GM18858 (cell line): Measurements from ENCODE around the gene C4BPA.

ENCODE experiments used
- ATAC-seq: cut with Tn5 transposase; IDR thresholded peaks from one replicate; pipeline ENCODE4 v1.9.1; 2021; ENCODE audit not compliant: unreplicated experiment

The C4BPA gene

GRCh38 chr1:207112616-207113296 is 8.7 kb downstream of the C4BPA start:
- no peak for ATAC-seq

GRCh38 chr1:207115269-207115668 is 11.2 kb downstream of the C4BPA start:
- no peak for ATAC-seq

- ATAC-seq, result no peak
Measured at GRCh38 chr1:207124389-207124788, 20.4 kb downstream of the C4BPA start.

GRCh38 chr1:207128336-207128921 is 24.4 kb downstream of the C4BPA start:
- ATAC-seq, result no peak

- ATAC-seq, result no peak
Measured at GRCh38 chr1:207129053-207129452, 25.0 kb downstream of the C4BPA start.

- ATAC-seq, result no peak
Measured at GRCh38 chr1:207130252-207131036, 26.4 kb downstream of the C4BPA start.

GRCh38 chr1:207131163-207131562 is 27.1 kb downstream of the C4BPA start:
- no peak for ATAC-seq

- ATAC-seq, result no peak
Measured at GRCh38 chr1:207134581-207134980, 30.5 kb downstream of the C4BPA start.

- no peak for ATAC-seq
Measured at GRCh38 chr1:207139616-207140015, 35.6 kb downstream of the C4BPA start.

- ATAC-seq, result no peak
Measured at GRCh38 chr1:207140536-207140935, 36.5 kb downstream of the C4BPA start.

- no peak for ATAC-seq
Measured at GRCh38 chr1:207145401-207146058, 41.5 kb downstream of the C4BPA start.

- no peak for ATAC-seq
Measured at GRCh38 chr1:207151920-207152319, 47.9 kb downstream of the C4BPA start.

GRCh38 chr1:207152792-207153468 is 48.9 kb downstream of the C4BPA start:
- ATAC-seq, result no peak

GRCh38 chr1:207155028-207155427 is 51.0 kb downstream of the C4BPA start:
- no peak for ATAC-seq

- ATAC-seq, result no peak
Measured at GRCh38 chr1:207156095-207156494, 52.1 kb downstream of the C4BPA start.

GRCh38 chr1:207156826-207157225 is 52.8 kb downstream of the C4BPA start:
- ATAC-seq, result no peak

GRCh38 chr1:207164086-207164485 is 60.1 kb downstream of the C4BPA start:
- ATAC-seq, result no peak

GRCh38 chr1:207172321-207172720 is 68.3 kb downstream of the C4BPA start:
- ATAC-seq, result no peak

- ATAC-seq, result no peak
Measured at GRCh38 chr1:207172885-207173284, 68.9 kb downstream of the C4BPA start.

GRCh38 chr1:207173396-207173795 is 69.4 kb downstream of the C4BPA start:
- no peak for ATAC-seq

- ATAC-seq, result no peak
Measured at GRCh38 chr1:207174913-207175312, 70.9 kb downstream of the C4BPA start.
